ENCODE results near the gene CHEK2. TPM values are rescaled to one million over a fixed set of nuclear protein-coding genes. Genes with fewer than 3 reads are reported as not detected.
"Not testable (repeated sequence)": the region's sequence is repeated elsewhere in the genome, so short reads cannot be mapped to it uniquely, and the experiment has no call there.

The CHEK2 gene
- total and polyA plus RNA-seq, 10 donors, result 8.1 to 21.2 (median 12.2) TPM

DNA sequence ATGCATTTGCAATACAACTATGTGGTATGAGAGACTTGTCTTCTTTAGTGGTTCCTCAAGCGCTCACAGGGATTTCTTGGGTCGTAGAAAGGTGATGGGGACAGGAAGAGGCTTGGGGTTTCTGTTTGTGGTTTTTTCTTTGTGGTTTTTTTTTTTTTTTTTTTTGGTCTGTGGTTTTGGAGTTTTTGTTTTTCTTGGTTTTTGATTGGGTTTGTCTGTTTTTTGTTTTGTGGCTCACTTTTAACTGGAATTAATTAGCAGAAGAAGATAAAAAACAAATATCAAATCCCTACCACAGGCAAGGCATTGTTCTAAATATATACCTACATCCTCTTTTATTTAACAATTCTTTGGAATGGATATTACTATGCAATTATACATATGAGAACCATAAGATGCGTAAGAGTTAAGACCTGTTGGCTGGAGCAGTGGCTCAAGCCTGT is 67.5 kb downstream of the CHEK2 start:
- Histone ChIP-seq H3K27ac (no peak overlapping the region), H3K4me1 (peaks cover 11 to 42% (median 30%) of the 10 kb centered on the region in 6 donors), H3K36me3 (no peaks in the 10 kb centered on the region), H3K9me3 (peaks cover 0 to 9% (median 5%) of the 10 kb centered on the region in 8 donors), H3K27me3 (replicated peaks in 1 of 7) (peaks cover 0 to 88% (median 5%) of the 10 kb centered on the region in 7 donors), H3K4me3 (no peak overlapping the region)
- 22 to 40% (median 29%) methylated on average over 3 of the region's 3 CpGs for WGBS, 5 donors
- TF ChIP-seq POLR2A (IDR thresholded peaks at IDR 0.05), result no peak
- TF ChIP-seq, protein P1, sequence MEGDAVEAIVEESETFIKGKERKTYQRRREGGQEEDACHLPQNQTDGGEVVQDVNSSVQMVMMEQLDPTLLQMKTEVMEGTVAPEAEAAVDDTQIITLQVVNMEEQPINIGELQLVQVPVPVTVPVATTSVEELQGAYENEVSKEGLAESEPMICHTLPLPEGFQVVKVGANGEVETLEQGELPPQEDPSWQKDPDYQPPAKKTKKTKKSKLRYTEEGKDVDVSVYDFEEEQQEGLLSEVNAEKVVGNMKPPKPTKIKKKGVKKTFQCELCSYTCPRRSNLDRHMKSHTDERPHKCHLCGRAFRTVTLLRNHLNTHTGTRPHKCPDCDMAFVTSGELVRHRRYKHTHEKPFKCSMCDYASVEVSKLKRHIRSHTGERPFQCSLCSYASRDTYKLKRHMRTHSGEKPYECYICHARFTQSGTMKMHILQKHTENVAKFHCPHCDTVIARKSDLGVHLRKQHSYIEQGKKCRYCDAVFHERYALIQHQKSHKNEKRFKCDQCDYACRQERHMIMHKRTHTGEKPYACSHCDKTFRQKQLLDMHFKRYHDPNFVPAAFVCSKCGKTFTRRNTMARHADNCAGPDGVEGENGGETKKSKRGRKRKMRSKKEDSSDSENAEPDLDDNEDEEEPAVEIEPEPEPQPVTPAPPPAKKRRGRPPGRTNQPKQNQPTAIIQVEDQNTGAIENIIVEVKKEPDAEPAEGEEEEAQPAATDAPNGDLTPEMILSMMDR (IDR thresholded peaks at IDR 0.05 in 8 of 11, conservative IDR thresholded peaks at IDR 0.05 in 3 of 11), result no peak
- TF ChIP-seq POLR2AphosphoS5 (IDR thresholded peaks at IDR 0.05), result no peak
- intact Hi-C loops (cut with DNase I; ENCODE audit: low total_unique reads), result no loop called here
- DNase-seq, result no peak

GRCh38 chr22:28670756-28671155 is 70.9 kb downstream of the CHEK2 start:
- Histone ChIP-seq H3K9me3 (peaks cover 0 to 9% (median 5%) of the 10 kb centered on the region in 8 donors), H3K27me3 (replicated peaks in 1 of 7) (peaks cover 0 to 55% (median 5%) of the 10 kb centered on the region in 7 donors), H3K36me3 (no peaks in the 10 kb centered on the region), H3K4me1 (peaks cover 11 to 27% (median 18%) of the 10 kb centered on the region in 6 donors), H3K4me3 (no peak overlapping the region), H3K27ac (no peak overlapping the region)
- no peak for TF ChIP-seq POLR2AphosphoS5 (IDR thresholded peaks at IDR 0.05)
- TF ChIP-seq POLR2A (IDR thresholded peaks at IDR 0.05), result no peak
- TF ChIP-seq, protein P1 (IDR thresholded peaks at IDR 0.05 in 8 of 11, conservative IDR thresholded peaks at IDR 0.05 in 3 of 11), result no peak
- intact Hi-C loops (cut with DNase I; ENCODE audit: low total_unique reads), result no loop called here
- 77 to 92% (median 84%) methylated on average over 3 of the region's 3 CpGs for WGBS, 5 donors
- DNase-seq, result no peak

DNA sequence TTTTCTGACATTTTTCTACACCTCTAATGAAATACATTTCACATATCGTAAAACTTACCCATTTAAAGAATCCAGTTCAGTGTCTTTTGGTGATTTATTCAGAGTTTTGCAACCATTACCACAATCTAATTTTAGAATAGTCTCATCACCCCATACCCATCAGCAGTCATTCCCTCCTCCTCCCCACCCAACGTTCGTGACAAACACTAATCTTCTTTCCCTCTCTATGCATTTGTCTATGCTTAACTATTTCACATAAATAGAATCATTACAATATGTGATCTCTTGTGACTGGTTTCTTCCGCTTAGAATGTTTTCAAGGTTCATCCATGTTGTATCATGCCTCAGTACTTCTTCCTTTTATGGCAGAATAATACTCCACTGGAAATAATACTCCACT is 71.5 kb downstream of the CHEK2 start:
- TF ChIP-seq, protein P1 (IDR thresholded peaks at IDR 0.05 in 8 of 11, conservative IDR thresholded peaks at IDR 0.05 in 3 of 11), result no peak
- no peak for TF ChIP-seq POLR2A (IDR thresholded peaks at IDR 0.05)
- no peak for TF ChIP-seq POLR2AphosphoS5 (IDR thresholded peaks at IDR 0.05)
- H3K4me1 ChIP-seq, result peaks cover 11 to 24% (median 18%) of the 10 kb centered on the region in 6 donors
- DNase-seq, result no peak
- intact Hi-C loops (cut with DNase I; ENCODE audit: low total_unique reads), result no loop called here
- peaks cover 0 to 9% (median 5%) of the 10 kb centered on the region in 8 donors for H3K9me3 ChIP-seq
- no peak overlapping the region for H3K27ac ChIP-seq
- H3K27me3 ChIP-seq (replicated peaks in 1 of 7), result peaks cover 0 to 49% (median 5%) of the 10 kb centered on the region in 7 donors
- WGBS, 5 donors, result 62 to 74% (median 65%) methylated on average over 4 of the region's 4 CpGs
- no peaks in the 10 kb centered on the region for H3K36me3 ChIP-seq
- no peak overlapping the region for H3K4me3 ChIP-seq

DNA sequence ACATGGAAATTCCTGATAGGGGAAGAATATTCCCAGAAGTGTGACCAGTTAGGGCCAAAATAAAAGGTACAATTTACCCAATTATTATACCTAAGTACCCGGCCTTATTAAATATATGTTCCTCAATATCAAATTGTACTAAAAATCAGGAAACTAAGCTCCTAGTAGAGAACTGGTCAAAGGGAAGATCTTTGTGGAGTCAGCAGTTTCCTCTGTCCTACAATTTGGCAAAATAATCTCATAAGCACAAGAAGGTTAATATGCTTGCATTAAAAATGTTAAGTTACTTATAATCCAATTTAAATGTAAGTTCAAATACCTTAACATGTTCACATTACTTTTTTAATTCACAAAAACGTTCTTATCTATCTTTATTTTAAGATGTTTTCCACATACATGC is 72.2 kb downstream of the CHEK2 start:
- no peak for TF ChIP-seq POLR2AphosphoS5 (IDR thresholded peaks at IDR 0.05)
- TF ChIP-seq, protein P1 (IDR thresholded peaks at IDR 0.05 in 8 of 11, conservative IDR thresholded peaks at IDR 0.05 in 3 of 11), result no peak
- no peak for TF ChIP-seq POLR2A (IDR thresholded peaks at IDR 0.05)
- Histone ChIP-seq H3K9me3 (peaks cover 0 to 9% (median 5%) of the 10 kb centered on the region in 8 donors), H3K4me3 (no peak overlapping the region), H3K27ac (no peak overlapping the region), H3K36me3 (no peaks in the 10 kb centered on the region), H3K4me1 (peaks cover 8 to 17% (median 12%) of the 10 kb centered on the region in 6 donors), H3K27me3 (replicated peaks in 1 of 7) (peaks cover 0 to 41% (median 5%) of the 10 kb centered on the region in 7 donors)
- intact Hi-C loops (cut with DNase I; ENCODE audit: low total_unique reads), result no loop called here
- WGBS, 5 donors, result 65 to 80% (median 71%) methylated on average over 2 of the region's 2 CpGs
- no peak for DNase-seq

DNA sequence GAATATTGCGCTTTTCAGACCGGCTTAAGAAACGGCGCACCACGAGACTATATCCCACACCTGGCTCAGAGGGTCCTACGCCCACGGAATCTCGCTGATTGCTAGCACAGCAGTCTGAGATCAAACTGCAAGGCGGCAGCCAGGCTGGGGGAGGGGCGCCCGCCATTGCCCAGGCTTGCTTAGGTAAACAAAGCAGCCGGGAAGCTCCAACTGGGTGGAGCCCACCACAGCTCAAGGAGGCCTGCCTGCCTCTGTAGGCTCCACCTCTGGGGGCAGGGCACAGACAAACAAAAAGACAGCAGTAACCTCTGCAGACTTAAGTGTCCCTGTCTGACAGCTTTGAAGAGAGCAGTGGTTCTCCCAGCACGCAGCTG is 78.1 kb downstream of the CHEK2 start:
- H3K4me3 ChIP-seq; H3K4me1 ChIP-seq; intact Hi-C loops (cut with DNase I; ENCODE audit: low total_unique reads); H3K9me3 ChIP-seq; DNase-seq; H3K36me3 ChIP-seq; H3K27ac ChIP-seq: not testable (repeated sequence)
- peaks cover 0 to 19% (median 0%) of the 10 kb centered on the region in 7 donors for H3K27me3 ChIP-seq (replicated peaks in 1 of 7)
- WGBS, 5 donors, result 68% methylated on average over 5 of the region's 13 CpGs; no CpG with 5 or more reads in 4 of the 5 donors

Data from spleen (tissue), 11 donors.